ENCODE results near the gene CDO1. TPM values are rescaled to one million over a fixed set of nuclear protein-coding genes. Genes with fewer than 3 reads are reported as not detected.

Gene CDO1
- total RNA-seq, 2 experiments from 2014 or later, result not detected

- ChIA-PET CTCF (ENCODE audit: unreplicated experiment) (no interaction called here), POLR2A (interaction anchor here (1.0 to 1.1 kb wide), 2 partner anchors 9 to 20 kb away, joined by 3 to 5 read pairs; no protein-coding TSS in a partner anchor)
- no peaks in the 10 kb centered on the region for H3K36me3 ChIP-seq (ENCODE audit: insufficient read depth, low read length)
- H3K4me2 ChIP-seq (ENCODE audit: low read length), result no peak overlapping the region
- H4K20me1 ChIP-seq (ENCODE audit: insufficient read depth, low read length), result no peaks in the 10 kb centered on the region
- no peaks in the 10 kb centered on the region for H3K4me1 ChIP-seq (ENCODE audit: insufficient read depth, low read length, poor library complexity, severe bottlenecking)
- H3K27ac ChIP-seq (ENCODE audit: low read depth, low read length, poor library complexity, severe bottlenecking), result no peak overlapping the region
- no peak overlapping the region for H3K4me3 ChIP-seq (ENCODE audit: low read depth, low read length, poor library complexity, severe bottlenecking)
- H3K9me3 ChIP-seq (ENCODE audit: low read length), result no peaks in the 10 kb centered on the region
- intact Hi-C loops (cut with micrococcal nuclease; ENCODE audit: unreplicated experiment), result no loop called here
- H3K9me2 ChIP-seq (ENCODE audit: insufficient read depth, low read length), result no peaks in the 10 kb centered on the region
- no peak for DNase-seq (ENCODE audit: low spot score)
- H2AFZ ChIP-seq (ENCODE audit: low read length), result no peak overlapping the region
- TF ChIP-seq EZH2phosphoT487 (IDR thresholded peaks at IDR 0.05; ENCODE audit: borderline replicate concordance, low read depth, low read length), result no peak
- no peak for TF ChIP-seq CTCF (conservative IDR thresholded peaks at IDR 0.05; ENCODE audit: low read length)
- BruUV-seq (replicated peaks), result no TSS peak
- H3K79me2 ChIP-seq (ENCODE audit: insufficient read depth, low read depth, low read length), result no peaks in the 10 kb centered on the region
Measured at GRCh38 chr5:115800108-115800507, 16.4 kb downstream of the CDO1 start.

- Histone ChIP-seq H3K27ac (ENCODE audit: low read depth, low read length, poor library complexity, severe bottlenecking) (no peak overlapping the region), H3K4me2 (ENCODE audit: low read length) (no peak overlapping the region), H3K9me2 (ENCODE audit: insufficient read depth, low read length) (no peaks in the 10 kb centered on the region), H3K4me3 (ENCODE audit: low read depth, low read length, poor library complexity, severe bottlenecking) (no peak overlapping the region), H3K79me2 (ENCODE audit: insufficient read depth, low read depth, low read length) (no peaks in the 10 kb centered on the region), H3K4me1 (ENCODE audit: insufficient read depth, low read length, poor library complexity, severe bottlenecking) (no peaks in the 10 kb centered on the region), H3K9me3 (ENCODE audit: low read length) (no peaks in the 10 kb centered on the region), H2AFZ (ENCODE audit: low read length) (no peak overlapping the region), H4K20me1 (ENCODE audit: insufficient read depth, low read length) (no peaks in the 10 kb centered on the region), H3K36me3 (ENCODE audit: insufficient read depth, low read length) (no peaks in the 10 kb centered on the region)
- no TSS peak for BruUV-seq (replicated peaks)
- POLR2A ChIA-PET, result interaction anchor here (0.8 to 1.5 kb wide), 2 partner anchors 13 to 421 kb away, joined by 3 to 4 read pairs; no protein-coding TSS in a partner anchor
- DNase-seq (ENCODE audit: low spot score), result no peak
- CTCF ChIA-PET (ENCODE audit: unreplicated experiment), result no interaction called here
- TF ChIP-seq CTCF (conservative IDR thresholded peaks at IDR 0.05; ENCODE audit: low read length) (no peak), EZH2phosphoT487 (IDR thresholded peaks at IDR 0.05; ENCODE audit: borderline replicate concordance, low read depth, low read length) (no peak)
- intact Hi-C loops (cut with micrococcal nuclease; ENCODE audit: unreplicated experiment), result no loop called here
Measured at GRCh38 chr5:115798252-115798651, 18.2 kb downstream of the CDO1 start.

GRCh38 chr5:115796656-115797055 lies 19.8 kb downstream of the CDO1 start:
- Histone ChIP-seq H3K4me1 (ENCODE audit: insufficient read depth, low read length, poor library complexity, severe bottlenecking) (no peaks in the 10 kb centered on the region), H2AFZ (ENCODE audit: low read length) (no peak overlapping the region), H3K36me3 (ENCODE audit: insufficient read depth, low read length) (no peaks in the 10 kb centered on the region), H3K4me3 (ENCODE audit: low read depth, low read length, poor library complexity, severe bottlenecking) (no peak overlapping the region), H4K20me1 (ENCODE audit: insufficient read depth, low read length) (no peaks in the 10 kb centered on the region), H3K4me2 (ENCODE audit: low read length) (no peak overlapping the region), H3K9me2 (ENCODE audit: insufficient read depth, low read length) (no peaks in the 10 kb centered on the region), H3K9me3 (ENCODE audit: low read length) (no peaks in the 10 kb centered on the region), H3K27ac (ENCODE audit: low read depth, low read length, poor library complexity, severe bottlenecking) (no peak overlapping the region), H3K79me2 (ENCODE audit: insufficient read depth, low read depth, low read length) (no peaks in the 10 kb centered on the region)
- DNase-seq (ENCODE audit: low spot score), result no peak
- intact Hi-C loops (cut with micrococcal nuclease; ENCODE audit: unreplicated experiment), result no loop called here
- ChIA-PET POLR2A (interaction anchor here (0.7 to 1.4 kb wide), 4 partner anchors 14 to 441 kb away, joined by 3 to 6 read pairs (median 3); no protein-coding TSS in a partner anchor), CTCF (ENCODE audit: unreplicated experiment) (no interaction called here)
- no peak for TF ChIP-seq EZH2phosphoT487 (IDR thresholded peaks at IDR 0.05; ENCODE audit: borderline replicate concordance, low read depth, low read length)
- no peak for TF ChIP-seq CTCF (conservative IDR thresholded peaks at IDR 0.05; ENCODE audit: low read length)
- no TSS peak for BruUV-seq (replicated peaks)

Measured in OCI-LY7 (cell line).